C4-2B (cell line): Measurements from ENCODE around the gene GMPR.

ENCODE experiments used
- H3K27ac ChIP-seq: fragments of 450-650 bp; 2 replicates; pipeline ENCODE4 v1.5.1; 2017
- ZFX ChIP-seq: fragments of 450-650 bp; IDR thresholded peaks from 2 replicates; pipeline ENCODE4 v1.6.1; 2017
- TF ChIP-seq, protein P1 (sequence below): fragments of 450-650 bp; conservative IDR thresholded peaks from 2 replicates; pipeline ENCODE4 v1.5.1; 2017; ENCODE audit warnings: mild to moderate bottlenecking

GMPR gene

GRCh38 chr6:16200321-16200883 lies 38.0 kb upstream of the GMPR start:
- TF ChIP-seq, protein P1, sequence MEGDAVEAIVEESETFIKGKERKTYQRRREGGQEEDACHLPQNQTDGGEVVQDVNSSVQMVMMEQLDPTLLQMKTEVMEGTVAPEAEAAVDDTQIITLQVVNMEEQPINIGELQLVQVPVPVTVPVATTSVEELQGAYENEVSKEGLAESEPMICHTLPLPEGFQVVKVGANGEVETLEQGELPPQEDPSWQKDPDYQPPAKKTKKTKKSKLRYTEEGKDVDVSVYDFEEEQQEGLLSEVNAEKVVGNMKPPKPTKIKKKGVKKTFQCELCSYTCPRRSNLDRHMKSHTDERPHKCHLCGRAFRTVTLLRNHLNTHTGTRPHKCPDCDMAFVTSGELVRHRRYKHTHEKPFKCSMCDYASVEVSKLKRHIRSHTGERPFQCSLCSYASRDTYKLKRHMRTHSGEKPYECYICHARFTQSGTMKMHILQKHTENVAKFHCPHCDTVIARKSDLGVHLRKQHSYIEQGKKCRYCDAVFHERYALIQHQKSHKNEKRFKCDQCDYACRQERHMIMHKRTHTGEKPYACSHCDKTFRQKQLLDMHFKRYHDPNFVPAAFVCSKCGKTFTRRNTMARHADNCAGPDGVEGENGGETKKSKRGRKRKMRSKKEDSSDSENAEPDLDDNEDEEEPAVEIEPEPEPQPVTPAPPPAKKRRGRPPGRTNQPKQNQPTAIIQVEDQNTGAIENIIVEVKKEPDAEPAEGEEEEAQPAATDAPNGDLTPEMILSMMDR = no peak
- no peak for TF ChIP-seq ZFX
- H3K27ac ChIP-seq = no peak overlapping the region

DNA sequence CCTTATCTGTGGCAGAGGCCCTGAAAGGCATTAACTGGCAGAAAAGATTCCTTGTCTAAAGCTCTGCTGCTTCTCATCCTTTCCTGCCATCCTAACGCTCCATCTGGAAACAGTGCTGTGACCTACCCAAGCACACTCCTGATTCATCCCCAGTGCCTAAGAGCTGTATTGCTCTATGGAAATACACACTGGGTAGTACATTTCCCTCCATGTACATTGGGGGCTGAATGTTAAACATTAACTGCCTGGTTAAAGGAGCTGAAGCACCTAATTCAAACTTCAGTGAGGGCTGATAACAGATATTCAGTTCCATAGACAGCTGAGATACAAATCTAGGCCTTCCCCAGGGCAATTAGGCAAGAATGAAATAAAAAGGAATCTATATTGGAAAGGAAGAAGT lies 36.7 kb upstream of the GMPR start:
- no peak overlapping the region for H3K27ac ChIP-seq
- TF ChIP-seq, protein P1 = no peak

DNA sequence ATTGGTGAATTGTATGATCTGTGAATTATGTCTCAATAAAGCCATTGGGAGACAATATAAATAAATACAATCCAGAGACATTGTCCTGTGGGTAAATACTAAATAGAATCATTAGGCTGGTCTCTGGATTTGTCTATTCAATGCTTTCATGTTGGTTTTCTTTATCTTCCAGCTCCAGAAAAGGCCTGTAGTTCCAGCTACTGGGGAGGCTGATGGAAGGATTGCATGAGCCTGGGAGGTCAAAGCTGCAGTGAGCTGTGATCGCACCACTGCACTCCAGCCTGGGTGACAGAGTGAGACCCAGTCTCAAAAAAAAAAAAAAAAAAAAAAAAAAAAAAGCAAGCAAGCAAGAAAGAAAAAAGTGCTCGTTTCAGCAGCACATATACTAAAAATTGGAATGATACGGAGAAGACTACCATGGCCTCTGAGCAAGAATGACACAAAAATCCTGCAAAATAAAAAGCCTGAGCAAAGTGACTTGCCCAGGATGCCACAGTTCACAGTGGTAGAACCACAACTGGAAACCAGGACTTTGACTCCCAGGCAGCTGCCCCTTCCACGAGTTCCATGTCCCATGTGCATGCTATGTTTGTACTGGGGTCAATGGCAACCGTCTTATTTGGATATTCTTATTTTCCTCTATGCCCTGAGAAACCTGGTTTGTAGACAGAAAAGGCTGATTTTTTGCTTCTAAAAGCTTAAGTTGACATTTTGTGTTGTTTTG lies 33.6 kb upstream of the GMPR start:
- no peak for TF ChIP-seq ZFX
- TF ChIP-seq, protein P1 = no peak
- H3K27ac ChIP-seq = no peak overlapping the region

DNA sequence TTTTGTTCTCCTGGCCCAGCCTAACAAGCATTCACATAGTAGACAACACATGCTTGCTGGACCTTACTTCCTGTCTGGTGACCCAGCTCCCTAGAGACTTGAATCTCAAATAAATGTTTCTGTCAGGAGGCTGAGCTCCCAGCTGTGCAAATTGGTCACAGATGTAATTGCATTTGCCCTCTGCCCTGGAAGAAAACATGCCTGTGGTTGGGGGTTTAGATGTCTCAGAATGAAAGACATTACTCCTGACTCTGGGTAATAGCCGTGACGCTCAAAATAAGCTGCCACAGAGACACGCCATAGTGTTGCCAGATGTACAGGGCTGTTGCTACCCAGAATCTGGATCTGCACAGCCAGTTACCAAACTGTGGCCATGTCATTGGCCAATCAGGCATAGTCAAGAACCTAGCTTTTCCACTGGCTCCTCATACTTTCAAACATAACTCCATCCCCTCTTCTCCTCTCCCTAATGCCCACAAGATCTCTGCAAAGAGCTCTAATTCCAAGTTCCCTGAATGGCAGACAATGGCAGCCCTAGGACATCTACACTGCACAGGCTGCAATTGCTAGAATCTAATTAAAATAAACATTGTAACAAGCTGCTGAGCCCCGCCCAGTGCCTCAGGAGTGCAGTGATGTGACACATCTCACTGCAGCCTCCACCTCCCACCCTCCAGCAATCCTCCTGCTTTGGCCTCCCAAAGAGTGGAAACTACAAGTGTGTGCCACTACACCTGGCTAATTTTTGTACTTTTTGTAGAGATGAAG lies 32.8 kb upstream of the GMPR start:
- no peak overlapping the region for H3K27ac ChIP-seq
- no peak for TF ChIP-seq ZFX
- TF ChIP-seq, protein P1 = no peak

DNA sequence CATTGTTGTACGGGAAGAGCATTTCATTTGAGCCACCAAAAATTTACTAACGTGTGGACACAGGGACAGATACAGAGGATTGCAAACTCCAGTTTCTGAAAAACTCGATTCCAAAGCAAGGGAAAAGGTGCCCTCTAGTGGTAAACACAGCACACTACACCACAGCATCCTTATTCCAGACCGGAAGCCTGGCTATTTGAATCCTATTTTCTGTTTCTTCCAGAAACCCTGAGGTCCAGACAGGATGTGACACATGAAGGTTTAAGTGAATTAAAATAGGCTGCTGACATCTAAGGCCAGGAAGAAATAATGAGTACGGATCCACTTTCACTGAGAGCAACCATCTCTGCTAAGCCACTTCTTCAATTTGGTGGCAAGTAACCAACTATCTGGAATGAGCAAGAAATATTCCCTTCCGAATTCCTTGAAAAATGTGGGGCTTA lies 31.8 kb upstream of the GMPR start:
- H3K27ac ChIP-seq = no peak overlapping the region
- TF ChIP-seq, protein P1 = peak; percentile 95
- TF ChIP-seq ZFX = no peak

DNA sequence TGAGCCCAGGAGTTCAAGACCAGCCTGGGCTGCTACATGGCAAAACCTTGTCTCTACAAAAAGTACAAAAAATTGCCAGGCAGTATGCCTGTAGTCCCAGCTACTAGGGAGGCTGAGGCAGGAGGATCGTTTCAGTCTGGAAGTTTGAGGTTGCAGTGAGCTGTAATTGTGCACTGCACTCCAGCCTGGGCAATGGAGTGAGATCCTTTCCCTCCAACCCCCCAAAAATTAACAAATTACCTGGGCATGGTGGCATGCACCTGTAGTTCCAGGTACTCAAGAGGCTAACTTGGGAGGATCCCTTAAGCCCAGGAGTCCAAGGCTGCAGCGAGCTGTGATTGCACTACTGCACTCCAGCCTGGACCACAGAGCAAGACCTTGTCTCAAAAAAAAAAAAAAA lies 29.4 kb upstream of the GMPR start:
- TF ChIP-seq, protein P1 = no peak
- TF ChIP-seq ZFX = no peak

DNA sequence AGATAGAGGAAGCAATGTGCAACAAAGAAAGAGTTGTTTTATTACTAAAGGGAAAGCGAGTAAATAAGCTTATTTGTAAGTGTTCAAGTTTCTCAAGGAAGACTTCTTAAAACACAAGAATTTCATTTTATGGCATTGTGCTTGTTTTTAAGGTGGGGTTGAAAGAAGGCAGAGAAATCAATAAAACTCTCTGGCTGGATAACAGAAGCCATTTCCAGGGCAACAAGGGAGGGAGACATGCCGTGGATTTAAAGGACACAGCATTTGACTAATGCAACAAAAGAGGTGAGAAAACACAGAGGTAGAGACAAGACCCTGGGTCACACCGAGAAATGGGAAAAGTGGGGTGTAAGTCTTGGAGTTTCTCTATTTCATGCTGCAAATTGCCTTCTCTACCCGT lies 28.8 kb upstream of the GMPR start:
- H3K27ac ChIP-seq = no peak overlapping the region
- TF ChIP-seq ZFX = no peak
- TF ChIP-seq, protein P1 = no peak

More for the DNA sequence above, 29.4 kb upstream of the GMPR start:
- H3K27ac ChIP-seq = no peak overlapping the region
